NCI-H1092 treated with DMSO at 0.1 percent for 48 hours (cell line): ENCODE data around the gene CTNNA2.

Experiments
- DNase-seq: peaks from one replicate; lab custom pipeline; 2025; lab: John Stamatoyannopoulos, UW

Gene CTNNA2

DNA sequence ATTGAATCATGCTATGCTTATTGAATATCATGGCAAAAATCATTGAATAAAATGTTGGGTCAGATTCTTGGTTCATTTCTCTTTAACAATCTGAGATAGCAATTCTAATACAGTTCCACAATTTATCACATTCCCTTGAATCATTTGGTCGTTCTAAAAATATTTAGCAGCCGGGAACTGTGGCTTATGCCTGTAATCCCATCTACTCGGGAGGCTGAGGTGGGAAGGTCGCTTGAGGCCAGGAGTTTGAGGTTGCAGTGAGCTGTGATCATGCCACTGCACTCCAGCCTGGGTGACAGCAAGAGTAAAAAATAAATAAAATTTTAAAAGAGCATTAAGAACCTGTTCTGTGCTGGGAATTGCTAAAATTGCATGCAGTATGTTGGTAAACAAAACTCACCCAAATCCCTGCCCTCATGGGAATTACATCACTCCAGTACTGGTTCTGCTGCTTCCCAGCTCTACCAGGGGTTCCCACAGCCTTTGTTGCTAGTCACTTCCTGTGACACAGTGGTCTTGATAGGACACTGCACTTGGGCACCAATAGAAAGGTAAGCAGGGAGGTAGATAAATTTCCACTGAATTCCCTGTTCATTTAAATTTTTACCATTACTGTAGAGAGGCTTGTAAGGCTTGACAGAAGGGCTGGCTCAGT is 200.4 kb downstream of the CTNNA2 start:
- DNase-seq, result no peak

DNA sequence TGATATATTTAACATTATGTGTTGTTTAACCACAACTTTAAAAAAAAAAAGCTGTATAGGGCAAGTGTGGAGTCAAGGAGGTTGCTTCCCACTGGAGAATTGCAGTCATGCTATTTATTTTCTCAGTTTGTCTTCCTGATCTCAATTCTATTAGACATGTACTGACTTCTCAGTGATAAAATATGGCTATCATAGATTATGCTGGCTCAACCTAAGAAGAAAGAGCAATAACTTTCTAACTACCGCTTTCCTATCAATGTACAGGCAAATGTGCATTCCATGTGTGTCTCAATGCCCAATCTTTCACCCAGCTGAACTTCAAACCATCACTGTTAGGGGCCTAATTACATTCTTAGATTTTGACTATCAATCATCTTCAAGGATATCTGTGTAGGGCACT is 201.4 kb downstream of the CTNNA2 start:
- no peak for DNase-seq

DNA sequence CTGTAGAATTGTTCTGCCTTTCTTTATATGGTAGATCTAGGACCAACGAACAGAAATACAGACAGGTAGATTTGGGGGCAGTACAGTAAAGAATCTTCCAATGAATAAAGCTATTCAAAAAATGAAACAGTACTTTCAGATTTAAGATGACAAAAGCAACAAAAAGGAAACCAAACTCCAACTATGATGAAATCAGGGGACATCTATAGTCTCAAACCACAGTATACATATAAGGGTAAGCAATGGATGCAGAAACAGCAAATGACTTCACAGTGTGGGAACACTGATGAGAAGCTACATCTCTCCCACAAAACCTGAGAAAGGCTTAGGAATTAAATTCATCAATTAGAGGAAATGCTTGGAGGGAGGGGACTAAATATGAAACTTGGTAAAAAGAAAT is 202.5 kb downstream of the CTNNA2 start:
- DNase-seq, result no peak

DNA sequence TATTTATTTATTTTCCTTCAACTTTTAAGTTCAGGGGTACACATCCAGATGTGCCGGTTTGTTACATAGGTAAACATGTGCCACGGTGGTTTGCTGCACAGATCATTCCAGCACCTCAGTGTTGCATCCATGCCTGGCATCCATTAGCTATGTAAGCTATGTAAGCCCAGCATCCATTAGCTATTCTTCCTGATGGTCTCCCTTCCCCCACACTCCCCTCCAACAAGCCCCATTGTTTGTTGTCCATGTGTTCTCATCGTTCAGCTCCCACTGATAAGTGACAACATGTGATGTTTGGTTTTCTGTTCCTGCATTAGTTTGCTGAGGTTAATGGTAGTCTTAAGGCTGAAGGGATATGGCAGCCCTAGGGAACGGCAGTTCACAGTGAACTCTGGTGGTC is 203.4 kb downstream of the CTNNA2 start:
- DNase-seq, result no peak

DNA sequence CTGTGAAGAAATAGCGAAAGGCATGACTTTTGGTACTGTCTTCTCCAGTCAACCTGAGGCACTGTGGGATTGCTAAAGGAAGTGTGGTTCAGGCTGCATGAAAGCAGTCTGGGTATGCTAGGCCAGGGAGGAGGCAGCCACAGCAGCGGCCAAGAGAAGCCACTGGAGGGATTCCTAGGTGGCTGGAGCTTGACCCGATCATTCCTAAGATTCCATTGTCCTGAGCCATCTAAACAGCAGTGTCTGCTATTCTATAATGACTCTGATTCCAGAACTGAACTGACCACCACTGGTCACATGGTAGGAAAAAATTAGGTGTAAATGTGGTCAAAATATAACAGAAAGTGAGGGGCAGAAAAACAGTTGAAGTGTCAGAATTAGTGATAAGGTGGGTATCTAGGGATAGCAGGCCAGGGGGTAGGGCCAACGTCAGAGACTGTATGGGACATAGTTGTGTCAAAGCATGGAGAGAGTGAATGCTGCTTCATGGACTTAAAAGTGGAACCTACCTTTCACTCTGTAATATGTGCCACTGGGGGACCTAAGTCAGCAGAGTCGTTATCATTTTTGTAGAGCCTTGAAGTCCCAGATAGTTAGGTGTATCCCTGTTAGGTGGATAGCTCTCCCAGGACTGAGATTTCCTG is 204.6 kb downstream of the CTNNA2 start:
- DNase-seq, result no peak

DNA sequence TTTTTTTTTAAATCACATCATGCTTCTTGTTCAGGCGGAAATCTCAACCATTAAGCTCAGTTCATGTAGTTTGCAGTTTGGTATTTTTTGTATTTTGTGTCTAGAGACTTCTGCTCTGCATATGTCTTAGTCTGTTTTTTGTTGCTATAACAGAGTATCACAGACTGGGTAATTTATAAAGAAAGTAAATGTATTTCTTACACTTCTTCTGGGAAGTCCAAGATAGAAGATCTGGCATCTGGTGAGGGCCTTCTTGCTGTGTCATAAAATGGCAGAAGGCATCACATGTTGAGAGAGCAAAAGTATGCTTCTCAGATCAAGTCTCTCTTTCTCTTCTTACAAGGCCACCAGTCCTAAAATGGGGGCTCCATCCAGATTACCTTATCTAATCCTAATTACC is 208.2 kb downstream of the CTNNA2 start:
- DNase-seq, result no peak

DNA sequence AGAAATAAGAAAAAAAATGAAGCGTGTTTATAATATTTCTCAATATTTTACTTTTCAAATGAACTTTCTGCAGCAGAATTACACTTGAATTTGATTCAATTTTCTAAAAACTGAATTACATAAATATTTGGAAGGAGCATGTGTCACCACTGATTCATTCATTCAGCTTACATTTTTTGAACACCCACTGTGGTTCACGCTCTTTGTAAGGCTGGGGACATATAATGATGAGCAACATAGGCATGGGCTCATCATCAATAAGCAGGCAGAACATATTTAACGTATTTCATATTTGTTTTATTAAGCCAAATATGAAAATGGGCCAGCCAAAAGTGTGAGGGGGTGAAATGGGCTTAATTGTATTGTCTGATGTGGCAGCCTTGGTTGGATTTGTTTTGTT is 209.1 kb downstream of the CTNNA2 start:
- DNase-seq, result no peak

DNA sequence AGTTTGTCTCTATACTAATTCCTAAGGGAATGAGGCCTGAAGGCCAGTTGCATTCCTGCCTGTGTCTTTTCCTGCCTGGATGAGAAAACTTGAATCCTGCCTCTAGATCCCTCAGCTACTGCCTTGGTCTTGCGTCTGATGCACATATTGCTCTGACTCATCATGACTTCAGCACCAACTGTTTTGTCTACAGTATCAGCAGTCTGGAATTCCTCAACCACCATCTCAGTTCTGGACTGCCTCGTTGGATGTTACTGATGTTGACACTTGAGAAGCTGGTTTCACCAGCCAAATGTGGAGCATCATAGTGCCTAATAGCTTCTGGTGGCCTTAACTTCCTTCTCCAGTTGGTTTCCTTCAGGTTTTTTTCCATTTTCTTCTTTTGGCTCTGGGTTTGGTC is 211.0 kb downstream of the CTNNA2 start:
- no peak for DNase-seq

DNA sequence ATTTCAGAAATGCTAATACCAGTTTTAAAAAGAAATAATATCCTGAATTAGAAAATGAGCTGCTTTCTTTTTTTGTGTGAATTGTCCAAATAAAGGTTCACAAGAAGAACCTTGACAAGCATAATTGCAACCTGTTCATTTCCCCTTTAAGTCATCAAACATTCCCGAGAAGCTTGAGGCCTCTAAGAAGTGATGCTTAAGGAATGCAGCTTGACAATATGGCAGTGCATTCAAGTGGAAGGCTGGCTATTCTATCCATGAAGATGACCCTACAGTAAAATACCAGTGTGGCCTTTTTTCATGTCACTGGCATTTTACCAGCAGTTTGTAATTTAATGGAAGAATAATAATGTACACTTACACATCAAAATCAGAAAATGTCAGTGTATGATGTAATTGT is 216.7 kb downstream of the CTNNA2 start:
- no peak for DNase-seq

DNA sequence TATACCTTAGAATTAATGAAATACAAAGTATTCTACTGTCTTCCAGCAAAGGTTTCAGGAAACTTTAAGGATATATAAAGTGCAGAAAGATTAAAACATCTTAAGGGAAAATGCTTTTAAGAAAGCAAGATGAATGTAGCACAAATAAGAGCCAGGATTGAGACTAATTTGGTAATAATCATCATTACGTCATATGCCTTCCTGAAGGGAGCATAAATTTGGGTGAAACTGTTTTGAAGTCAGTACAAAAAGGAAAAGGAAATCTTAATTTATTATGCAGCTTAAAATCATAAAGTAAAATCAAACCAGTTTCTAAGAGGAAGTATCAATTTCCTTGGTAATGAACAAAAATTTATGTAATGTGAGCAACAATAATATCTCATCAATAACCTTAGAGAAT is 221.7 kb downstream of the CTNNA2 start:
- no peak for DNase-seq

DNA sequence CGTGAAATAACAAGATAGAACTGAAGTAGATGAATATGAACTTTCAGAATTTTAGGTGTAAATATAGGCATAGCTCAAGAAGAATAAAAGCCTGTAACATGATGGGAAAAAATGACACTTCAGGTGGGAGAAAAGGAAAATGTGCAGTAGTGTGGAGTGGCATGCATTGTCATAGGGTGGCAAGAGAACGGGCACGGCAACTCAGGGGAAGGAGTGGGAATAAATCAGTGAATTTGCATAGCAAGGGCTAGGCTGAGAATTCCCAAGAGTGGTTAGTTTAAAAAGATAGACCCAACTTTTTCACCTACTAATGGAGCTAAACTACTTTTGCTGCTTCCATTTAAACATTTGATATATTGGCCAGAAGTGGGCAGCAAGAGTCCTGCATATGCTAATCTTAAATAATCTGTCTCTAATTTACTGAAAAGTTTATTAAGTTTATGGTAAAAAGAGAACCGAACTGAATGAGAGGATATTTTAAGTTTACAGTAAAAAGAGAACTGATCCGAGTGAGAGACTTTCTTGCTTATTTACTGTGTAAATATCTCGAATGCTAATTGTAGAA is 228.1 kb downstream of the CTNNA2 start:
- DNase-seq, result no peak

DNA sequence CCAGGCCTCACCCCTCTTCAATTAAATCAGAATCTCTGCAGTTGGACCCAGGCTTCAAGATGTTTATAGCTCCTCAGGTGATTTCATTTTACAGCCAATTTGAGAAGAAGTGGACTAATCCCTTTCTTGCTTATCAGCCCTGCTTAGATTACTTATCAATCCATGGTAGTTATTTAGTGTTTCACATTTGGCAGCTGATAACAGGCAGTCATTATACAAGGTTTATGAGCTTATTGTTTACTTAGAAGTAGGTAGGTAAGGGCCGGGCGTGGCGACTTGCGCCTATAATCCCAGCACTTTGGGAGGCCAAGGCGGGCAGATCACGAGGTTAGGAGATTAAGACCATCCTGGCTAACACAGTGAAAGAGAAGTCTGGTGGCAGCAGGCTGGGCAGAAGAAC is 237.5 kb downstream of the CTNNA2 start:
- no peak for DNase-seq

DNA sequence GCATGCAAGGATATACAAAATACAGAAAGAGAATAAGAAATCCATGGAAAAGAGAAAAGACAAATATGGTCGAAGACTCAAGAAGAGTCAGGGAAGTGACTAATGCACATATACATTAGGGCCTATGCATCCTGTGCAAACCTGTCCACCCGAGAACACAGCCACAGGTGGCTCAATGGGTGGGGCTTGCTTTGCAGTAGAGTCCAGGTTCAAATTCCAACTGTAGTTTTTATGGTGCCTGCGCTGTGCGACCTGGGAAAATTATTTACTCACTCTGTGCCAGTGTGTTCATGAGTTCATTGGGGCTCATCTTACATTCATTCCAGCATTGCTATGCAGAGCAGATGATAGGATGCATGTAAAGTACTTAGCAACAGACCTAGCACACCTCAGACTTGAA is 244.7 kb downstream of the CTNNA2 start:
- no peak for DNase-seq

DNA sequence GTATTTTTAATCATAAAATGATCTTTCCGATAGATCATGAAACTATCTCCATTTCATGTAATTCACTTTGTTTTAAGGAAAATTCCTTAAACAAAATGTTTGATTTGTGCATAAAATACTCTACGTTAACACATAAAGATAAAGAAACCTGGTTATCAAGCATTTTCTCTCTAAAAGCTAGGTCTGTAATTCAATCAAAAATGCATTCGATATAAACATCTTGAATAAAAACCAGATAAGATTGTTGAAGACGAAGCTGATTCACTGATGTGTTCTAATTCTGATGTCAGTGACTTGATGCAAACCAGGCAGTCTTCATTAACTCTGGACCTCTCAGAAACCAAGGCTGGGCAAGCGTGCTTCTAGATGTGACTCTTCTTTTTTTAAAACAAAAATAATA is 245.2 kb downstream of the CTNNA2 start:
- DNase-seq, result no peak

DNA sequence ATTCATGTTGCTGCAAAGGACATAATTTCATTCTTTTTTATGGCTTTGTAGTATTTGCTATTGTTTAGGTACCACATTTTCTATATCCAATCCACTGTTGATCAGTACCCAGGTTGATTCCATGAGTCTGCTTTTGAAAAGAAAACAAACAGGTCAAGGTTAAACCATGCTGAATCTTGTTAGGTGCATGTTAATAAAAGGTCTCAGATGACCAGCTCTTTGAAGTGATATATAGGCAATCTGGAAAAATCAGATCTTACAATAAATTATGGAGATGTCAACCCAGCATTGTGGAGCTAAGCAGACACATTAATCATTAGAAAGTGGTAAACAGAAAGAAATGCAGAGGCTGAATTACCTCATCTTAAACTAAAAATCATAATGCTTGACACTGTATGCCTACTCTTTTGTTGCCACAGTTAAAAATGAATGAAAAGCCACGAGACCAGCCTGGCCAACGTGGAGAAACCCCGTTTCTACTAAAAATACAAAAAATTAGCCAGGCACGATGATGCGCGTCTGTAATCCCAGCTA is 246.0 kb downstream of the CTNNA2 start:
- no peak for DNase-seq

DNA sequence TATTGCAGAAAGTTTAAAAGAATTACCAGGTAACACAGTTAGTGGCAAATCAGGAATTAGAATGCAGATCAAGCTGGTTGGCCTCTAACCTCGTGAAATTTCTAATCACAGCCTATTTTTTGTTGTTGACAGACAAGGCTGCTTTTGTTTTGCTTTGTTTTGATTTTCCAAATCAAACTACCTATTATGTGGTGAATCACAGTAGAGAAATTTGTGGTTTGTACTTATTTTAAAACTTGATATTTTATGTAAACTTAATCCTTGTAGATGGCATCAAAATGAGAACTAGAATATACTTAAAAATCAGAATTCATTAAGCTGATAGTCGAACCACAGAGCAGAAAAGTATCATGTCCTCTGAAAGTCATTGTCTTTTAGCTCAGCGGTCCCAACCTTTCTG is 258.1 kb downstream of the CTNNA2 start:
- no peak for DNase-seq

DNA sequence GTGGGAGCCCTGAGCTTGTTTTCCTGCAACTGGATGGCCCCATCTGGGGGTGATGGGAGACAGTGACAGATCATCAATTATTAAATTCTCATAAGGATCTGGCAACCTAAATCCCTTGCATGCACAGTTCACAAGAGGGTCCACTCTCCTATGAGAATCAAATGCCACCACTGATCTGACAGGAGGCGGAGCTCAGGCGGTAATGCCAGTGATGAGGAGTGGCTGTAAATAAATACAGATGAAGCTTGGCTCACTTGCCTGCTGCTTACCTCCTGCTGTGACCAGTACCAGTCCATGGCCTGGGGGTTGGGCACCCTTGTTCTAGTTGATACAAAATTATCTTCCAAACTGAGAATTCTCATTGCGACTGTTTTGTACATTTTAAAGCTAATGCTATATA is 258.6 kb downstream of the CTNNA2 start:
- DNase-seq, result no peak

DNA sequence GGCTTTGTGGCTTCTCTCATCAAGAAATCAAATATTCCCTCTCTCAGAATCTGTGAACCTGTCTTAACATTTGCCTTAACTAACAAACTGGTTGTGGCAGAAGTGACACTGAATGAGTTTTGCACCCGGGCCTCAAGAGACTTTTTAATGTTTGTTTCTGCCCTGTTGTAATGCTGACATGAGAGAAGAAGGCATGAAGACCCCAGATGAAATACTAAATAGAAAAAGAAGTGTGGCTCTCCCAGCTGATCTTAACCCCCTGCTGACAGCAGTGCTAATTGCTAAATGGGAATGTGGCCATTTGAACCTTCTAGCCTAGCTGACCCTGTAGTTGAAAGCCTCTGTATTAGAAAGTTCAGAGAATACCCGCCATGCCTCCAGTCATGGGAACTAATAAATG is 261.2 kb downstream of the CTNNA2 start:
- no peak for DNase-seq

DNA sequence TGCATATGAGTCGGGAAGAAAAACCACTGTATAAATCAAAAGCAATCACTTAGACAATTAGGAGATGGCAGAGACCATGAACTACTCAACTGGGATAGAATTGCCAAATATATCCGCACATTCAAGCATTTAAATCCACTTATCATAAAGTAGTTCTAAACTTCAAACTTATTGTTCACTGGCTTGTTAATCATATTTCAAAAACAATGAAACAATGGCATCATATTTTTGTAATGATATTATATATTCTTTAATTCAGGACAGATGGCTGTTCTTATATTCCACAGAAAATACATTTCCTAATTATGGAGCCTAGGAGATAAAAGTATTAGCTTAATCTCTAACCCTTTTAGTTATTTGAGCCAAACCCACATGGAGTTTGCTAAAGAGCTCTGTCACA is 263.6 kb downstream of the CTNNA2 start:
- DNase-seq, result no peak

DNA sequence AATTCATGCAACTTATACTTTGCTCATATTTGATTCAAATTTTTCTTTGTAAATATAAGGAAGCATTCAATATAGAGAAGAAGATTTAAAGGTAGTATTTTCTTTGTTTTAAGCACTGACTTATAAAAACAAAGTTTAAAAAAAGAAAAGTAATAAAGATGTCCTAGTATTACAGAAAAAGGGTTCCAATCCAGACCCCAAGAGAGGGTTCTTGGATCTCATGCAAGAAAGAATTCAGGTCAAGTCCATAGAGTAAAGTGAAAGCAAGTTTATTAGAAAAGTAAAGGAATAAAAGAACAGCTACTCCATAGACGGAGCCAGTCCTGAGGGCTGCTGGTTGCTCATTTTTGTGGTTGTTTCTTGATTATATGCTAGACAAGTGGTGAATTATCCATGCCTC is 267.9 kb downstream of the CTNNA2 start:
- no peak for DNase-seq

DNA sequence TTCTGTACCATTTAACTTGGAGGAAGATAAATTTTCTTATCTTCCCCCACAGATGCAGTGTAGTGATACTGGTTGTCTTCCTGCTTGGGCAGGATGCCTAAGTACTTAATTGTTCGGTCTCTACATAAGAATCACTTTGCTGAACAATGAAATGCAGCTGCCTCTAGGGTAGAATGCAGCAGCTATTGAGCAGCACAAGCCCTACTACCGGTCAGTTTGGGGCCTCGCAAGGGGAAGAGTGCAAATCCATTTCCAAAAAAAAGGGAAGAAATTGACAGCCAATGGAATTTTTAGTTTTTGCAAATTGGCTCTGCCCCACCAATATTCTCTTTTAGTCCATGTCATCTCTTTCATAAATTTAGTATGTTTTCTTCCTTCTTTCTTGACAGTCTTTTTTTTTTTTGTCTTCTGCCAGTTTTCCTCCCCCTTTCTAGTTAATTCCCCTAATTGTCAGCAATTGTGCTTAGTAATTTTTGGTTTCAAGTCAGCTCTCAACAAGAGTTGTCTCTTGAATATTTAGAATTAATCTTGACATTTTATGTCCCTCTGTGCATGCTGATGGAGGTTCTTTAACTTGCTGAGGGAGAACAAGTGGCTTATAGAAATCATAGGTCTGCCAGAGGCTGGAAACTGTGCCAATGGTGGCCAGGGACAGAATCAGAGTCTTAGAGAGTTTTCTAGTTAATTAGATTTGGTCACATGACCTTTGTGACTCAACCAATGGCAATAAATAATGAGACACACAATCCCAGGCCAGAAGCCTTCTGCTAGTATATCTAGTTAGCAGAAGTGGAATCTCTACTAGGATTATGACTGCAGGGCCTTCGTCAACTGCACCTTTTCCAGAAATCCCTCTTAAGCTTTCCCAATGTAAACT is 270.0 kb downstream of the CTNNA2 start:
- DNase-seq, result no peak

DNA sequence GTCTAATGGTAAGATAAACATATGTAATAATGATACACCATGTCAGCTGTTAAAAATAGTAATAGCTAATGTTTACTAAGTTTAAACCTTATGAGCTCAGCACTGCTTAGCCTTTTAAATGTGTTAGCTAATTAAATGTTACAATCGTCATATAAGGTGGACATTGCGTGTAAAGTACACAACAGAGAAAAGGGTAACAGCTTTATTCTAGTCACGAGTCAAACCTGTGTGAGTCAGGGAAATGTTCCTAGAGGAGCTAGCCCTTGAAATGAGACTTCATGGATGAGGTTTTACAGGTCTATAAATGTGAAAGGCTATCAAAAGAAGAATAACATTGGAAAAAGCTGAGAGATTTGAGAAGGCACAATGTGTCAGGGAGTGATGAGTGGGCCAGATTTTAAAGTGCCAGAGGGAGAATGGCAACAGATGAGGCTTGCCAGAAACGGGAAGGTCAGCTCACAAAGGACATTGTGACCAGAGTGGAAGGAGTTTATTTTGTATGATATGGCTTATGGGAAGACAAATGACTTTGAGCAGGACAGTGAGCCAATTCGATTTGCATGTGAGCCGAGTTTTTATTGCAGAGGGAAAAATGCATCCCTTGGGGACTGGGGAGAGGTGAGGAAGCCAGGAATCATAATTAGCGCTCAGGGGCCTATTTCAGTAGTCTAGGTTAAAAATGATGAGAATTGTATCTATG is 276.3 kb downstream of the CTNNA2 start:
- no peak for DNase-seq
